ENCODE measurements around the gene TNFRSF13B. TPM values are rescaled to one million over a fixed set of nuclear protein-coding genes. Genes with fewer than 3 reads are reported as not detected.
A peak's percentile ranks its signal among the peaks of the same experiment; 100 is the strongest.

TNFRSF13B gene
- total and polyA plus RNA-seq, 3 experiments from 2014 or later: not detected

DNA sequence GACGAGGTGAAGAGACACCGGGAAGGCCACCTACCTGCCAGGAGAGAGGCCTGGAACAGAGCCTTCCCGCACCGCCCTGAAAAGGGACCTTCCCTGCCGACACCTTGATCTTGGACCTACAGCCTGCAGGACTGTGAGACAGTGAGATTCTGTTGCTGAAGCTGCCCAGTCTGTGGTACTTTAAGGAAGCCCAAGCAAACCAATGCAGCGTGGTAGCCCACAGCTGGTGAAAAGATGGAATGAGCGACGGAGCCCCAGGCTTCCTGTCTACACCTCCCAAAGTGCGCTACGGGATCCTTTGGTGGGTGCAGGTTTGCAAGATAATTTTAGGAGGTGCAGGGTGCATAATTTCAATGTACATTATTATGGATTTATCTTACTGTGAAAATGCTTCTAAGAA, 33.9 kb downstream of the TNFRSF13B start:
- H3K36me3 ChIP-seq (ENCODE audit: insufficient read depth, low read length): no peaks in the 10 kb centered on the region
- Mint-ChIP-seq H3K27ac (no peak overlapping the region), H3K36me3 (no peaks in the 10 kb centered on the region), H3K9me3 (no peaks in the 10 kb centered on the region), H3K27me3 (peaks cover 1 to 14% of the 10 kb centered on the region in 2 donors), H3K4me1 (no peaks in the 10 kb centered on the region), H3K4me3 (no peak overlapping the region)
- H3K27ac ChIP-seq (ENCODE audit: low read depth, low read length): no peak overlapping the region
- ChIA-PET POLR2A (no interaction called here), CTCF (no interaction called here)
- no peak overlapping the region for H3K4me3 ChIP-seq (ENCODE audit: low read length)
- no peaks in the 10 kb centered on the region for H3K27me3 ChIP-seq (ENCODE audit: insufficient read depth, low read length, poor library complexity, severe bottlenecking)
- no peaks in the 10 kb centered on the region for H3K4me1 ChIP-seq (ENCODE audit: insufficient read depth, low read length)
- no peak for DNase-seq
- H3K9me3 ChIP-seq (ENCODE audit: low read length): no peaks in the 10 kb centered on the region

GRCh38 chr17:16937431-16937830, 34.5 kb downstream of the TNFRSF13B start:
- Mint-ChIP-seq H3K9me3 (no peaks in the 10 kb centered on the region), H3K4me1 (no peaks in the 10 kb centered on the region), H3K36me3 (no peaks in the 10 kb centered on the region), H3K4me3 (no peak overlapping the region), H3K27ac (no peak overlapping the region), H3K27me3 (peaks cover 2 to 13% of the 10 kb centered on the region in 2 donors)
- CTCF ChIA-PET: no interaction called here
- DNase-seq: no peak
- POLR2A ChIA-PET: no interaction called here
- H3K36me3 ChIP-seq (ENCODE audit: insufficient read depth, low read length): no peaks in the 10 kb centered on the region
- H3K9me3 ChIP-seq (ENCODE audit: low read length): no peaks in the 10 kb centered on the region
- no peaks in the 10 kb centered on the region for H3K4me1 ChIP-seq (ENCODE audit: insufficient read depth, low read length)
- no peak overlapping the region for H3K4me3 ChIP-seq (ENCODE audit: low read length)
- no peak overlapping the region for H3K27ac ChIP-seq (ENCODE audit: low read depth, low read length)
- H3K27me3 ChIP-seq (ENCODE audit: insufficient read depth, low read length, poor library complexity, severe bottlenecking): no peaks in the 10 kb centered on the region

- Mint-ChIP-seq H3K27ac (no peak overlapping the region), H3K27me3 (peaks cover 3 to 17% of the 10 kb centered on the region in 2 donors), H3K4me1 (no peaks in the 10 kb centered on the region), H3K9me3 (no peaks in the 10 kb centered on the region), H3K4me3 (no peak overlapping the region), H3K36me3 (no peaks in the 10 kb centered on the region)
- Histone ChIP-seq H3K27ac (ENCODE audit: low read depth, low read length) (no peak overlapping the region), H3K36me3 (ENCODE audit: insufficient read depth, low read length) (no peaks in the 10 kb centered on the region), H3K4me3 (ENCODE audit: low read length) (no peak overlapping the region), H3K27me3 (ENCODE audit: insufficient read depth, low read length, poor library complexity, severe bottlenecking) (no peaks in the 10 kb centered on the region), H3K4me1 (ENCODE audit: insufficient read depth, low read length) (no peaks in the 10 kb centered on the region), H3K9me3 (ENCODE audit: low read length) (no peaks in the 10 kb centered on the region)
- POLR2A ChIA-PET: no interaction called here
- no peak for DNase-seq
- CTCF ChIA-PET: no interaction called here
Measured at GRCh38 chr17:16936536-16937310, 35.2 kb downstream of the TNFRSF13B start.

DNA sequence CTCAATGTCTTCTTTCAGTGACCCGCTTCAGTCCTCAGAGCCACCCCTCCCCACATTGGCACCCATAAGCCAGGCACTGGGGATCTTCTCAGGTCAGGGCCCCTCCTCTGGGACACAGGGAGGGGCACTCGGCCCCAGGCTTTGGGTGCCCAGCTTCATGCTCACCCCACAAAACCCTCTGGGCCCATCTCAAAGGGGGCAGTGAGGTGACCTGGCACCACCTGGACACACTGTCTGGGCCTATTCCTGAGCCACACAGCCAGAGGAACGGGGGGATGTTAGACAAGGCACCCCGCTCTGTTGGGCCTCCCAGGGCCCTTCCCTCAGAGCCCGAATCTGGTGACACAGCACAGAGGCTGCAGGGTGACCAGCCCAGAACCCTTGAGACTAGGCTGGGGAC, 36.1 kb downstream of the TNFRSF13B start:
- Mint-ChIP-seq H3K4me3 (no peak overlapping the region), H3K27ac (no peak overlapping the region), H3K27me3 (peaks cover 3 to 17% of the 10 kb centered on the region in 2 donors), H3K9me3 (no peaks in the 10 kb centered on the region), H3K4me1 (no peaks in the 10 kb centered on the region), H3K36me3 (no peaks in the 10 kb centered on the region)
- H3K27me3 ChIP-seq (ENCODE audit: insufficient read depth, low read length, poor library complexity, severe bottlenecking): no peaks in the 10 kb centered on the region
- ChIA-PET CTCF (no interaction called here), POLR2A (no interaction called here)
- no peak overlapping the region for H3K4me3 ChIP-seq (ENCODE audit: low read length)
- H3K36me3 ChIP-seq (ENCODE audit: insufficient read depth, low read length): no peaks in the 10 kb centered on the region
- H3K4me1 ChIP-seq (ENCODE audit: insufficient read depth, low read length): no peaks in the 10 kb centered on the region
- no peak overlapping the region for H3K27ac ChIP-seq (ENCODE audit: low read depth, low read length)
- H3K9me3 ChIP-seq (ENCODE audit: low read length): no peaks in the 10 kb centered on the region
- DNase-seq: no peak

GRCh38 chr17:16935241-16935663, 36.7 kb downstream of the TNFRSF13B start:
- no peaks in the 10 kb centered on the region for H3K9me3 Mint-ChIP-seq
- no peaks in the 10 kb centered on the region for H3K36me3 ChIP-seq (ENCODE audit: insufficient read depth, low read length)
- ChIA-PET POLR2A (no interaction called here), CTCF (no interaction called here)
- H3K27ac ChIP-seq (ENCODE audit: low read depth, low read length): no peak overlapping the region
- H3K27ac Mint-ChIP-seq: no peak overlapping the region
- H3K27me3 ChIP-seq (ENCODE audit: insufficient read depth, low read length, poor library complexity, severe bottlenecking): no peaks in the 10 kb centered on the region
- no peaks in the 10 kb centered on the region for H3K4me1 Mint-ChIP-seq
- no peaks in the 10 kb centered on the region for H3K4me1 ChIP-seq (ENCODE audit: insufficient read depth, low read length)
- no peaks in the 10 kb centered on the region for H3K36me3 Mint-ChIP-seq
- H3K27me3 Mint-ChIP-seq: peaks cover 3 to 17% of the 10 kb centered on the region in 2 donors
- H3K4me3 ChIP-seq (ENCODE audit: low read length): no peak overlapping the region
- H3K4me3 Mint-ChIP-seq: no peak overlapping the region
- peak in 1 of 5 donors; percentile 26 for DNase-seq
- H3K9me3 ChIP-seq (ENCODE audit: low read length): no peaks in the 10 kb centered on the region

DNA sequence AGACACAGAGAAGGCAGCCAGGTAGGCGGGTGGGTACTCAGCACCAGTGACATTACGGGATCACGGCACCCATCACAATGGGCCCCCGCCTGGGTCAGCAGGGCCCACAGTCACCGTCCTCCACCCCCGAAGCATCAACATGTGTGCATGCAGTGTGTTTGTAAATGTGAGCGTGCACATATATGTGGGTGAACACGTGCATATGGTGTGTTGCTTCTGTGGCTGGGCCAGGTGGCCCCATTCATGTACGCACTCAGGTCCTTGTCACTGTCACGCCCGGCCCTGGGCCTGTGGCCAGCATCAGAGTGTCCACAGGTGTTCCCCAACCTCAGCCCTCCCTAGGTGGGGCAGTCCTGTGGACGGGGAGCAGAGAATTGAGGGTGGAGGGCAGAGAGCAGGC, 37.1 kb downstream of the TNFRSF13B start:
- CTCF ChIA-PET: no interaction called here
- H3K4me3 ChIP-seq (ENCODE audit: low read length): no peak overlapping the region
- H3K9me3 ChIP-seq (ENCODE audit: low read length): no peaks in the 10 kb centered on the region

DNA sequence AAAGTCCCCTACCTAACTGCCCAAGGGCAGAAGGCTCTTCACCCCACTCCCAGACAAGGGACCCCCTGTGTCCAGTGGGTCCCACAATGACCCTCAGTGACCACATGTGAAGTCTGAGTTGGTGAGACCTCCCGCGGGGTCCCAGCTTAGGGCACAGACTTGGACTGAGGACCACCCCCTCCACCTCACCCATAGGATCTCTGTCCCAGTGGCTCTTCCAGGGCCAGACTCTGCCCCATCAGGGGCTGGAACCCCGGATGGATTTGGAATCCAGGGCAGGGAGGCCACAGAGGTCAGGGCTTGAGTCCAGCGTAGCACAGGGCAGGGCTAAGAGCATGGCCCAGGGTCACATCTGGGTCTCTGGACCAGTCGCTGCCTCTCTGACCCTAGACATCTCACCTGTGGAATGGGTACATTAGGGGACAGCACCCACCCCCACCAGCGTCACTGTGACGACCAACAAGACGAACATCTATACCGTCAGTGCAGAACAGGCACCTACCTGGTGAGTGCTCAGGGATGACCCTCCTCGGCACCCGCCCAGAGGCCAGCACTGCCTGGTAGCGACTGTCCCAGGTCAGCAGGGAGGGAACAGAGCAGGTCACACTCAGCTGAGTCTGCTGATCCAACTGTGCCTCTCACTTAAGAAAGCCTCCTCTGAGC, 37.7 kb downstream of the TNFRSF13B start:
- H3K4me1 ChIP-seq (ENCODE audit: insufficient read depth, low read length): no peaks in the 10 kb centered on the region
- DNase-seq: no peak
- H3K4me3 Mint-ChIP-seq: no peak overlapping the region
- H3K36me3 ChIP-seq (ENCODE audit: insufficient read depth, low read length): no peaks in the 10 kb centered on the region
- CTCF ChIA-PET: no interaction called here
- H3K27ac ChIP-seq (ENCODE audit: low read depth, low read length): no peak overlapping the region
- POLR2A ChIA-PET: no interaction called here
- peaks cover 5 to 17% of the 10 kb centered on the region in 2 donors for H3K27me3 Mint-ChIP-seq
- no peaks in the 10 kb centered on the region for H3K27me3 ChIP-seq (ENCODE audit: insufficient read depth, low read length, poor library complexity, severe bottlenecking)
- no peaks in the 10 kb centered on the region for H3K9me3 ChIP-seq (ENCODE audit: low read length)
- H3K4me1 Mint-ChIP-seq: no peaks in the 10 kb centered on the region
- no peaks in the 10 kb centered on the region for H3K36me3 Mint-ChIP-seq
- no peak overlapping the region for H3K4me3 ChIP-seq (ENCODE audit: low read length)
- no peak overlapping the region for H3K27ac Mint-ChIP-seq
- H3K9me3 Mint-ChIP-seq: no peaks in the 10 kb centered on the region

More for the DNA sequence above, 37.1 kb downstream of the TNFRSF13B start:
- DNase-seq: peak in 1 of 5 donors; percentile 35
- Histone ChIP-seq H3K4me1 (ENCODE audit: insufficient read depth, low read length) (no peaks in the 10 kb centered on the region), H3K27me3 (ENCODE audit: insufficient read depth, low read length, poor library complexity, severe bottlenecking) (no peaks in the 10 kb centered on the region), H3K36me3 (ENCODE audit: insufficient read depth, low read length) (no peaks in the 10 kb centered on the region), H3K27ac (ENCODE audit: low read depth, low read length) (no peak overlapping the region)
- POLR2A ChIA-PET: no interaction called here
- H3K9me3 Mint-ChIP-seq: no peaks in the 10 kb centered on the region
- H3K4me1 Mint-ChIP-seq: no peaks in the 10 kb centered on the region
- peaks cover 3 to 17% of the 10 kb centered on the region in 2 donors for H3K27me3 Mint-ChIP-seq
- no peaks in the 10 kb centered on the region for H3K36me3 Mint-ChIP-seq
- no peak overlapping the region for H3K4me3 Mint-ChIP-seq
- H3K27ac Mint-ChIP-seq: no peak overlapping the region

GRCh38 chr17:16933317-16934132, 38.4 kb downstream of the TNFRSF13B start:
- H3K9me3 Mint-ChIP-seq: no peaks in the 10 kb centered on the region

More at GRCh38 chr17:16933317-16934132, 38.4 kb downstream of the TNFRSF13B start:
- H3K9me3 ChIP-seq (ENCODE audit: low read length): no peaks in the 10 kb centered on the region
- H3K4me3 ChIP-seq (ENCODE audit: low read length): no peak overlapping the region
- Mint-ChIP-seq H3K27ac (no peak overlapping the region), H3K4me1 (no peaks in the 10 kb centered on the region), H3K4me3 (no peak overlapping the region), H3K36me3 (no peaks in the 10 kb centered on the region), H3K27me3 (peaks cover 5 to 16% of the 10 kb centered on the region in 2 donors)
- ChIA-PET POLR2A (no interaction called here), CTCF (no interaction called here)
- no peaks in the 10 kb centered on the region for H3K27me3 ChIP-seq (ENCODE audit: insufficient read depth, low read length, poor library complexity, severe bottlenecking)
- peaks cover 7% of the 10 kb centered on the region for H3K4me1 ChIP-seq (ENCODE audit: insufficient read depth, low read length)
- DNase-seq: no peak
- H3K27ac ChIP-seq (ENCODE audit: low read depth, low read length): no peak overlapping the region
- no peaks in the 10 kb centered on the region for H3K36me3 ChIP-seq (ENCODE audit: insufficient read depth, low read length)

Data from CD8-positive, alpha-beta memory T cell (primary cell).